Limb (tissue), 2 donors: Measurements from ENCODE around the gene SRRM2.

ENCODE experiments used
- DNase-seq, 2 donors: peaks; one replicate each; pipeline ENCODE4 v3.0.0-alpha.2; 2016; ENCODE audit errors: extremely low spot score in 2 of 2

Gene SRRM2

GRCh38 chr16:2819939-2820835 lies 67.7 kb downstream of the SRRM2 start:
- peak in 1 of 2 donors; percentile 13 for DNase-seq
